ENCODE data around the gene MGAT5B. TPM values are rescaled to one million over a fixed set of nuclear protein-coding genes. Genes with fewer than 3 reads are reported as not detected.

The MGAT5B gene
- total RNA-seq, 1 donor from 2014 or later: not detected

GRCh38 chr17:76935331-76935730, 67.1 kb downstream of the MGAT5B start:
- intact Hi-C loops (cut with DNase I): no loop called here

GRCh38 chr17:76937238-76937637, 69.0 kb downstream of the MGAT5B start:
- ATAC-seq (ENCODE audit: poor library complexity): no peak
- intact Hi-C loops (cut with DNase I): no loop called here
- DNase-seq: no peak

More at GRCh38 chr17:76935331-76935730, 67.1 kb downstream of the MGAT5B start:
- no peak for DNase-seq
- ATAC-seq (ENCODE audit: poor library complexity): no peak

GRCh38 chr17:76938009-76938408, 69.8 kb downstream of the MGAT5B start:
- intact Hi-C loops (cut with DNase I): no loop called here
- DNase-seq (no peak), ATAC-seq (ENCODE audit: poor library complexity) (no peak)

GRCh38 chr17:76940295-76940694, 72.1 kb downstream of the MGAT5B start:
- DNase-seq (no peak), ATAC-seq (ENCODE audit: poor library complexity) (no peak)
- intact Hi-C loops (cut with DNase I): no loop called here

GRCh38 chr17:76940738-76941350, 72.6 kb downstream of the MGAT5B start:
- intact Hi-C loops (cut with DNase I): no loop called here
- DNase-seq (no peak), ATAC-seq (ENCODE audit: poor library complexity) (no peak)

GRCh38 chr17:76943202-76943601, 75.0 kb downstream of the MGAT5B start:
- intact Hi-C loops (cut with DNase I): no loop called here
- DNase-seq (no peak), ATAC-seq (ENCODE audit: poor library complexity) (no peak)

- DNase-seq (no peak), ATAC-seq (ENCODE audit: poor library complexity) (no peak)
- intact Hi-C loops (cut with DNase I): no loop called here
Observed at GRCh38 chr17:76943781-76944213, 75.6 kb downstream of the MGAT5B start.

GRCh38 chr17:76944477-76944876, 76.3 kb downstream of the MGAT5B start:
- intact Hi-C loops (cut with DNase I): no loop called here
- no peak for ATAC-seq (ENCODE audit: poor library complexity)

GRCh38 chr17:76946111-76946771, 78.0 kb downstream of the MGAT5B start:
- ATAC-seq (ENCODE audit: poor library complexity): no peak
- no peak for DNase-seq
- intact Hi-C loops (cut with DNase I): no loop called here

More at GRCh38 chr17:76944477-76944876, 76.3 kb downstream of the MGAT5B start:
- no peak for DNase-seq

GRCh38 chr17:76946772-76947135, 78.5 kb downstream of the MGAT5B start:
- ATAC-seq (ENCODE audit: poor library complexity) (no peak), DNase-seq (no peak)
- intact Hi-C loops (cut with DNase I): no loop called here

GRCh38 chr17:76947309-76947708, 79.1 kb downstream of the MGAT5B start:
- ATAC-seq (ENCODE audit: poor library complexity): no peak
- DNase-seq: no peak
- intact Hi-C loops (cut with DNase I): no loop called here

- ATAC-seq (ENCODE audit: poor library complexity): no peak
- intact Hi-C loops (cut with DNase I): no loop called here
- no peak for DNase-seq
Observed at GRCh38 chr17:76947771-76948170, 79.6 kb downstream of the MGAT5B start.

- DNase-seq: no peak
- no peak for ATAC-seq (ENCODE audit: poor library complexity)
- intact Hi-C loops (cut with DNase I): no loop called here
Observed at GRCh38 chr17:76948301-76948700, 80.1 kb downstream of the MGAT5B start.

GRCh38 chr17:76948726-76949342, 80.6 kb downstream of the MGAT5B start:
- DNase-seq (no peak), ATAC-seq (ENCODE audit: poor library complexity) (no peak)
- intact Hi-C loops (cut with DNase I): no loop called here

- intact Hi-C loops (cut with DNase I): no loop called here
- ATAC-seq (ENCODE audit: poor library complexity) (no peak), DNase-seq (no peak)
Observed at GRCh38 chr17:76949913-76950695, 81.9 kb downstream of the MGAT5B start.

GRCh38 chr17:76951375-76951905, 83.2 kb downstream of the MGAT5B start:
- DNase-seq: no peak
- no peak for ATAC-seq (ENCODE audit: poor library complexity)
- intact Hi-C loops (cut with DNase I): no loop called here

- ATAC-seq (ENCODE audit: poor library complexity) (no peak), DNase-seq (no peak)
- intact Hi-C loops (cut with DNase I): no loop called here
Observed at GRCh38 chr17:76952402-76952801, 84.2 kb downstream of the MGAT5B start.

GRCh38 chr17:76953066-76953465, 84.9 kb downstream of the MGAT5B start:
- DNase-seq (no peak), ATAC-seq (ENCODE audit: poor library complexity) (no peak)
- intact Hi-C loops (cut with DNase I): no loop called here

- intact Hi-C loops (cut with DNase I): no loop called here
- ATAC-seq (ENCODE audit: poor library complexity) (no peak), DNase-seq (no peak)
Observed at GRCh38 chr17:76953946-76954345, 85.7 kb downstream of the MGAT5B start.

All from Right ventricle myocardium superior (tissue), 1 donor.